KOPT-K1 (cell line): ENCODE data around the gene PYGB.
"Not testable (repeated sequence)": the region's sequence is repeated elsewhere in the genome, so short reads cannot be mapped to it uniquely, and the experiment has no call there.

Source experiments
- H3K27ac ChIP-seq: fragments of 200-600 bp; sonication (generic); 2 replicates; pipeline ENCODE4 v1.5.1; 2016; ENCODE audit warnings: antibody characterized with exemption, mild to moderate bottlenecking, low read depth, low read length; ENCODE audit not compliant: poor library complexity, severe bottlenecking
- H3K36me3 ChIP-seq: fragments of 200-600 bp; sonication (generic); 2 replicates; pipeline ENCODE4 v1.5.1; 2017; ENCODE audit warnings: antibody characterized with exemption, mild to moderate bottlenecking, low read length, moderate library complexity; ENCODE audit not compliant: insufficient read depth
- H3K9me3 ChIP-seq: fragments of 200-600 bp; sonication (generic); 2 replicates; pipeline ENCODE4 v1.5.1; 2017; ENCODE audit warnings: antibody characterized with exemption, low read length, mild to moderate bottlenecking; ENCODE audit not compliant: insufficient read depth, poor library complexity, severe bottlenecking

PYGB gene

GRCh38 chr20:25318471-25319240, 70.8 kb downstream of the PYGB start:
- peaks cover 68% of the 10 kb centered on the region for H3K36me3 ChIP-seq

DNA sequence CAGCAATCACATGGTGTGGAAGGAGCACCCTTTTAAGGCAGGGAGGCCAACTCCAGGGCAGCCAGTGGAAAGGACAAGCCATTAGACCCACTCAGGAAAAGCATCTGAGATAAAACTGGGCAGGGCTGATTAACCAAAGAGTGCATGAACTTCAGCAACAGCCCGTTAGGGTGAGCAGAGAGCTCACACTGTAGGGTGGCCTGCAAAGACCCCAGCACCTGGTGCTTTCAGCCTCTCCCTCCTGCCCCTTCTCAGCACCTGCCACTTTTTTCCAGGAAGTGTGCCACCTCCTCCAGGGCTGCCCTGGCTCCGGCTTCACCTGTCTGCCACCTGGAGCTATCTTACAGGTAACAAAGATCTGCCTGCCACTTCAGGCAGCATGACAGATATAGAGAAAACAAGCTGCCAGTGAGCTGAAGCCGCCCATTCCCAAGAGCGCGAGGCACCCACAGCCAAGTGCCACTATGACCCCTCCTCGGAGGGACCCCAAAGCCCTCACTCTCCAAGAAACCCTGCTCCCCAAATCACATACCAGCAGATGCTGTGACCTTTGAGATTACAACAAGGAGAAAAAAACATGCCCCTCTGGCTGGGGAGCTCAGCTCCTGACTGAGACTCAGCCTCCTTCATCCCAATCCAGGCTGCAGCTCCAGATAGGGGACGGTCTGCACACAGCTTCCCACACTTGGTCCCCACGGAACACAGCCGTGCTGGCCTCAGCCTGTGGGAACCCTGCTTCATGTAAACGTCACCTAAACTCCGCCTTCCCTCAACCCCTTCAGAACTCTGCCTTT, 71.6 kb downstream of the PYGB start:
- Histone ChIP-seq H3K36me3 (peaks cover 70% of the 10 kb centered on the region), H3K27ac (no peak overlapping the region), H3K9me3 (no peaks in the 10 kb centered on the region)

More at GRCh38 chr20:25318471-25319240, 70.8 kb downstream of the PYGB start:
- Histone ChIP-seq H3K27ac (no peak overlapping the region), H3K9me3 (no peaks in the 10 kb centered on the region)

GRCh38 chr20:25320035-25320800, 72.3 kb downstream of the PYGB start:
- Histone ChIP-seq H3K9me3 (no peaks in the 10 kb centered on the region), H3K27ac (no peak overlapping the region), H3K36me3 (peaks cover 64% of the 10 kb centered on the region)

DNA sequence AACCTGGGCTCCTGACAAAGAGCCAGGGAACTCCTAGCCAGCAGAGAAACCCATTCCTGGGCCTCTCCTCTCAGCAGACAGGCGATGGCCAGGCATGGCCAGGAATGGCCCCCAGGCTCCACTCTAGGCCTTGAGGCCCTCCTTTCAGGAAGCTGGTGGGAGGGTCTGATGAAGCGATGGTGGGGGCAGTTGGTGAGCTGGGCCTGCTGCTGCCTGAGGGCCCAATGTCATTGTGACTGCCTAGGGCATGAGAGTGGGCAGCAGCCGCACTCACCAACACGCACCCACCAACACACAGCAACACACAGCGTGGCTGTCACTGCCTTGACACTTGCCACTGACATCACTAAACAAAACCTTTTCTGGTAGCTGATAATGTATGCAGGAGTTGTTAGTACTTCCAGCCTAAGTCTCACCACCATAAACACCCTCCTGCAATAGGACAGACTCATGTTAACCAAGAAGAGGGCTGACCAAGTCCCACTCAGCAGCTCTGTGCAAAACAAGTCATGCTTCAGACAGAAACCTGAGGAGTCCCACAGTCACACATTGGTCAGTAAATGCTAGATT, 73.5 kb downstream of the PYGB start:
- H3K9me3 ChIP-seq, result no peaks in the 10 kb centered on the region
- H3K36me3 ChIP-seq, result peaks cover 57% of the 10 kb centered on the region
- H3K27ac ChIP-seq, result no peak overlapping the region

- Histone ChIP-seq H3K36me3 (peaks cover 51% of the 10 kb centered on the region), H3K9me3 (no peaks in the 10 kb centered on the region), H3K27ac (no peak overlapping the region)
Observed at GRCh38 chr20:25321991-25322390, 74.1 kb downstream of the PYGB start.

GRCh38 chr20:25323496-25324246, 75.8 kb downstream of the PYGB start:
- peaks cover 44% of the 10 kb centered on the region for H3K36me3 ChIP-seq
- H3K27ac ChIP-seq, result no peak overlapping the region
- H3K9me3 ChIP-seq, result no peaks in the 10 kb centered on the region

DNA sequence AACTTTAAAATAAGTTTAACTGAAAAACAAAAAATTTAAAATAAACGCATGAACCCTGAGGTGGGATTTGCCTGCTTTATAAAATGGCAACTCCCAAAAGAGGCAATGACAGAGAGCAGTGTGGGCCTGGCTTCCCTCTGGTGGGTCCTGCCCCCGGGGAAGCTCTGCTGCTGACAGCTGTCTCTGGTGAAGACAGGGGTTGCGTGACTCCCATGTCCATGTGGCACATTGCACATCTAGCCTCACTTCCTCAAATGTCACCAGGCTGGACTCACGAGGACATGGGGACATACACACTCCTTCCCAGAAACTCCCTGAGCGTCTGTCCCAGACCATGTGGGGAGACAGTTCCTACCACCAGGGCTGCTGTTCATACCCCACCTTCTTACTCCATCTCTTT, 76.5 kb downstream of the PYGB start:
- Histone ChIP-seq H3K36me3 (peaks cover 44% of the 10 kb centered on the region), H3K9me3 (no peaks in the 10 kb centered on the region), H3K27ac (no peak overlapping the region)

DNA sequence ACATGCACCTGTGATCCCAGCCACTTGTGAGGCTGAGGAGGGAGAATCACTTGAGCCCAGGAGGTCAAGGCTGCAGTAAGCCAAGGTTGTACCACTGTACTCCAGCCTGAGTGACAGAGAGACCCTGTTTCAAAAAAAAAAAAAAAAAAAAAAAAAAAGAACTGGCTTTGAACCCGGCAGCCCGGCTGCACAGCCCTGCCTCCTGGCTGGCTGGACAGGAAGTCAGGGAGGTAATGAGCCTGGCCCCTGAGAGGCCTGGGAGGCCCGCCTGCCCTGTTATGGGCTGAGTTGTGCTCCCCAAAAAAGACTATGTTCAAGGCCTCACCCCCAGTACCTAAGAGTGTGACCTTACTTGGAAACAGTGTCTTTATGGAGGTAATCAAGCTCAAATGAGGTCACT, 77.2 kb downstream of the PYGB start:
- Histone ChIP-seq H3K27ac (no peak overlapping the region), H3K9me3 (no peaks in the 10 kb centered on the region), H3K36me3 (peaks cover 39% of the 10 kb centered on the region)

DNA sequence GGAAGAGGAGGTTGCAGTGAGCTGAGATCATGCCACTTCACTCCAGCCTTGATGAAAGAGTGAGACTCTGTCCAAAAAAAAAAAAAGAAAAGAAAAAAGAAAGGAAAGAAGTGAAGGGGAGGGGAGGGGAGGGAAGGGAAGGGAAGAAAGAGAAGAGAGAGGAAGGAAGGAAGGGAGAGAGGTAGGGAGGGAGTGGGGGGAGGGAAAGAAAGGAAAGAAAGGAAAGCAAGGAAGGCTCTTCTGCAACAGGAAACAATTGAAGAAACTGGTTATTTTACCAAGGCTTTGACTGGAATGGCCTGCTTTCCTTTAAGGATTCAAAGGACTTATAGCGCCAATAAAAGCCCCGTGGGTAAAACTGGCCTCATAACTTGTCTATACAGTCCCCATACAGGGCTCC, 78.1 kb downstream of the PYGB start:
- H3K9me3 ChIP-seq, result no peaks in the 10 kb centered on the region
- H3K27ac ChIP-seq, result no peak overlapping the region
- peaks cover 29% of the 10 kb centered on the region for H3K36me3 ChIP-seq

- no peaks in the 10 kb centered on the region for H3K9me3 ChIP-seq
- H3K27ac ChIP-seq, result no peak overlapping the region
- H3K36me3 ChIP-seq, result peaks cover 14% of the 10 kb centered on the region
Observed at GRCh38 chr20:25327521-25328235, 79.8 kb downstream of the PYGB start.

- Histone ChIP-seq H3K9me3 (no peaks in the 10 kb centered on the region), H3K36me3 (0 out of 2 replicates have a peak, but pooled peaks cover under 1% of the 10 kb centered on the region), H3K27ac (no peak overlapping the region)
Observed at GRCh38 chr20:25328954-25329498, 81.1 kb downstream of the PYGB start.

GRCh38 chr20:25334972-25335371, 87.1 kb downstream of the PYGB start:
- H3K9me3 ChIP-seq, H3K27ac ChIP-seq: not testable (repeated sequence)
- H3K36me3 ChIP-seq, result peaks cover 16% of the 10 kb centered on the region; the same call in 1 of the 2 replicates

GRCh38 chr20:25336561-25337422, 88.9 kb downstream of the PYGB start:
- Histone ChIP-seq H3K27ac (no peak overlapping the region), H3K9me3 (no peaks in the 10 kb centered on the region), H3K36me3 (peaks cover 16% of the 10 kb centered on the region; the same call in 1 of the 2 replicates)
